SU-DHL-6 (cell line): ENCODE measurements around the gene CDKN1A.

ENCODE experiments used
- EZH2phosphoT487 ChIP-seq: fragments of 200-600 bp; sonication (generic), shearing (Covaris generic); conservative IDR thresholded peaks from 2 replicates; pipeline ENCODE4 v1.6.1; 2018; ENCODE audit warnings: mild to moderate bottlenecking, antibody characterized with exemption, low read length, moderate library complexity, mixed read lengths
- TF ChIP-seq, protein P1 (sequence below): fragments of 200-600 bp; sonication (generic); IDR thresholded peaks from one replicate; pipeline ENCODE4 v1.5.1; 2017; ENCODE audit warnings: antibody characterized with exemption, mild to moderate bottlenecking, low read length, moderate library complexity; ENCODE audit not compliant: insufficient read depth, poor library complexity, severe bottlenecking

- no peak for TF ChIP-seq EZH2phosphoT487
- TF ChIP-seq, protein P1, sequence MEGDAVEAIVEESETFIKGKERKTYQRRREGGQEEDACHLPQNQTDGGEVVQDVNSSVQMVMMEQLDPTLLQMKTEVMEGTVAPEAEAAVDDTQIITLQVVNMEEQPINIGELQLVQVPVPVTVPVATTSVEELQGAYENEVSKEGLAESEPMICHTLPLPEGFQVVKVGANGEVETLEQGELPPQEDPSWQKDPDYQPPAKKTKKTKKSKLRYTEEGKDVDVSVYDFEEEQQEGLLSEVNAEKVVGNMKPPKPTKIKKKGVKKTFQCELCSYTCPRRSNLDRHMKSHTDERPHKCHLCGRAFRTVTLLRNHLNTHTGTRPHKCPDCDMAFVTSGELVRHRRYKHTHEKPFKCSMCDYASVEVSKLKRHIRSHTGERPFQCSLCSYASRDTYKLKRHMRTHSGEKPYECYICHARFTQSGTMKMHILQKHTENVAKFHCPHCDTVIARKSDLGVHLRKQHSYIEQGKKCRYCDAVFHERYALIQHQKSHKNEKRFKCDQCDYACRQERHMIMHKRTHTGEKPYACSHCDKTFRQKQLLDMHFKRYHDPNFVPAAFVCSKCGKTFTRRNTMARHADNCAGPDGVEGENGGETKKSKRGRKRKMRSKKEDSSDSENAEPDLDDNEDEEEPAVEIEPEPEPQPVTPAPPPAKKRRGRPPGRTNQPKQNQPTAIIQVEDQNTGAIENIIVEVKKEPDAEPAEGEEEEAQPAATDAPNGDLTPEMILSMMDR = no peak
Measured at GRCh38 chr6:36641543-36641942, 37.0 kb upstream of the CDKN1A start.
